ENCODE results near the gene PNRC2. TPM values are rescaled to one million over a fixed set of nuclear protein-coding genes. Genes with fewer than 3 reads are reported as not detected.

PNRC2 gene
- total RNA-seq, 1 donor from 2014 or later = 113 TPM

DNA sequence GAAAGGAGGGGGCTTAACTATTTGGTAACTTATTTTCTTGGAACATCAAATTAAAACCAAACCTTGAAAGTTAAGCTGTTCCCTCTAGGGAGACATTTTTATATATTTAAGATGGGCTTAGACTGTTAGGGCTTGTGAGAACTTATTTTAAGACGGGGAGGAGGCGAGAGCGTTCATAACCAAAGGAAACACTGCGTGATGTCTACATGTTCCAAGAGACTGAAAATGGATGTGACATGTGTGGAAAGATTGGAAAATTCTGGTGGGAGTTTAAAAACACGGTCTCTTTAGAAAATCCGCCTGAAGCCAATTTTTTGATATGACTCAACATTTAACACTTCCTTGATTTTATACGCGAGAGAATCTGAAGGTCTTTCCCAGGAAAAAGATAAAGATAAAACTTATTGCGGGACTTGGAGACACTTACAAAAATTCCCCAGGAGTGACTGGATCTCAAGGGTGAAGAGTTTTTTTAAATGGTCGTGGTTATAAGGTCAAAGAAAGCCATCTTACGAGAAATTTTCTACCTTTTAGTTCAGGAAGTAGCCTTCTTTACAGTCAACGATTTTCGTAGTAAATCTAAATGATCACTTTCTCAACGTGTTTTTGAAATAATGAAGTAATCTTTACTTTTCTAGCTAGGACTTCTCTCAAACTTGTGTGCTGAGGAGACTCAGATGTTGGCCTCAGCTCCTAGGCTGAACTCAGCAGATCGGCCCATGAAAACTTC lies 828 bp downstream of the PNRC2 start:
- peaks cover 5% of the 10 kb centered on the region for H3K27me3 Mint-ChIP-seq (ENCODE audit: unreplicated experiment)
- H3K4me3 Mint-ChIP-seq (ENCODE audit: unreplicated experiment) = peak overlapping the region; percentile 99
- peaks cover 49% of the 10 kb centered on the region for H3K4me1 Mint-ChIP-seq (ENCODE audit: unreplicated experiment)
- no peak for DNase-seq (ENCODE audit: low spot score)
- H3K27ac Mint-ChIP-seq (ENCODE audit: unreplicated experiment) = peak overlapping the region; percentile 100
- no peaks in the 10 kb centered on the region for H3K9me3 Mint-ChIP-seq (ENCODE audit: unreplicated experiment)
- peaks cover 8% of the 10 kb centered on the region for H3K36me3 Mint-ChIP-seq (ENCODE audit: low read depth, unreplicated experiment)
- TF ChIP-seq, protein P1, sequence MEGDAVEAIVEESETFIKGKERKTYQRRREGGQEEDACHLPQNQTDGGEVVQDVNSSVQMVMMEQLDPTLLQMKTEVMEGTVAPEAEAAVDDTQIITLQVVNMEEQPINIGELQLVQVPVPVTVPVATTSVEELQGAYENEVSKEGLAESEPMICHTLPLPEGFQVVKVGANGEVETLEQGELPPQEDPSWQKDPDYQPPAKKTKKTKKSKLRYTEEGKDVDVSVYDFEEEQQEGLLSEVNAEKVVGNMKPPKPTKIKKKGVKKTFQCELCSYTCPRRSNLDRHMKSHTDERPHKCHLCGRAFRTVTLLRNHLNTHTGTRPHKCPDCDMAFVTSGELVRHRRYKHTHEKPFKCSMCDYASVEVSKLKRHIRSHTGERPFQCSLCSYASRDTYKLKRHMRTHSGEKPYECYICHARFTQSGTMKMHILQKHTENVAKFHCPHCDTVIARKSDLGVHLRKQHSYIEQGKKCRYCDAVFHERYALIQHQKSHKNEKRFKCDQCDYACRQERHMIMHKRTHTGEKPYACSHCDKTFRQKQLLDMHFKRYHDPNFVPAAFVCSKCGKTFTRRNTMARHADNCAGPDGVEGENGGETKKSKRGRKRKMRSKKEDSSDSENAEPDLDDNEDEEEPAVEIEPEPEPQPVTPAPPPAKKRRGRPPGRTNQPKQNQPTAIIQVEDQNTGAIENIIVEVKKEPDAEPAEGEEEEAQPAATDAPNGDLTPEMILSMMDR (IDR thresholded peaks at IDR 0.05; ENCODE audit: unreplicated experiment) = no peak

DNA sequence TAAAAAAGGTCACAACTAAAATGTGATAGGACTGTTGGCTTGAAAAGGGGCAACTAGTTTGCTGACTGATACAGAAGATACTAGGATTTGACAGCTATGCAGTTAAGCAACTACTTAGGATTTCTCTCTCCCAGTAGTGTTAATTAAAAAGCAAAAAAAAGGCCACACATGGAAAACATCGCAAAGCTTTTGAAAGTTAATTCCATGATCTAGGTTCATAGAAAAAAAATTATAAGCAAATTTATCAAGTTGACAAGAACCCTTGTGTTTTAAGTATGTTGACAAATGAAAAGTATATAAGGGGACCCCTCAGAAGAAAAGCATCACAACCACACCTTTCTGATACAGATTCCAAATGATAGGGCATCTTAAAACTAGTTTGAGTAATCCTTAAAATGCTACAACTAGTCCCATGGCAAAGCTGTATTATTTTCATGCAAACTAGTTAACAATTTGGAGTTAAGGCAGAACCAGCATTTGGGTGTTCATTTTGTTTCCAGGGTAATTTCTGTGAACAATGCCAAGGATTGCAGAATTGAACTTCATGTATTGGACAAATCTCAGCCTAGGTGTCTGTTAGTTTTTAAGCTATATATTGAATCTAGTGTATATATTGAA lies 4.1 kb downstream of the PNRC2 start:
- peaks cover 11% of the 10 kb centered on the region for H3K36me3 Mint-ChIP-seq (ENCODE audit: low read depth, unreplicated experiment)
- no peaks in the 10 kb centered on the region for H3K9me3 Mint-ChIP-seq (ENCODE audit: unreplicated experiment)
- peaks cover 35% of the 10 kb centered on the region for H3K4me1 Mint-ChIP-seq (ENCODE audit: unreplicated experiment)
- H3K27me3 Mint-ChIP-seq (ENCODE audit: unreplicated experiment) = peaks cover 2% of the 10 kb centered on the region
- TF ChIP-seq, protein P1 (IDR thresholded peaks at IDR 0.05; ENCODE audit: unreplicated experiment) = no peak
- DNase-seq (ENCODE audit: low spot score) = no peak
- H3K4me3 Mint-ChIP-seq (ENCODE audit: unreplicated experiment) = no peak overlapping the region
- peak overlapping the region; percentile 89 for H3K27ac Mint-ChIP-seq (ENCODE audit: unreplicated experiment)

DNA sequence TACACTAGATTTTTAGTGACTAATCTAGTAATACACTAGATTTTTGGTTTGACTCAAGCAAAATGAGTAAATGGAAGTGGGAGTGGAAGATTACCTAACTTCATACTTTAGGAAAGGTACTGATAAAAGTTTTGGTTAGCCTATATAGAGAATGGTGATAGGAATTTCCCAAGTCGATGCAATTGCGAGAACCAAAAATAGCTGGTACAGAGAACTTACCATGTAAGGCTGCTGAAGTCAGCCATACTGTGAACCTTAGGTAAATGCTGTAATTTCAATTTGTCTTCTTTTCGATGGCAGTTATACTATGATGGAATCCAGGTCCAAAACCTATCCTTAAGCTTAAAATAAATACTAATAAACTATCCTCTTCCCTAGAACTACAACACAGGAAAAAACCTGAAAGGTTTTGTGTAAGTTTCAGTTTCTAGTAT lies 4.6 kb downstream of the PNRC2 start:
- peaks cover 11% of the 10 kb centered on the region for H3K36me3 Mint-ChIP-seq (ENCODE audit: low read depth, unreplicated experiment)

DNA sequence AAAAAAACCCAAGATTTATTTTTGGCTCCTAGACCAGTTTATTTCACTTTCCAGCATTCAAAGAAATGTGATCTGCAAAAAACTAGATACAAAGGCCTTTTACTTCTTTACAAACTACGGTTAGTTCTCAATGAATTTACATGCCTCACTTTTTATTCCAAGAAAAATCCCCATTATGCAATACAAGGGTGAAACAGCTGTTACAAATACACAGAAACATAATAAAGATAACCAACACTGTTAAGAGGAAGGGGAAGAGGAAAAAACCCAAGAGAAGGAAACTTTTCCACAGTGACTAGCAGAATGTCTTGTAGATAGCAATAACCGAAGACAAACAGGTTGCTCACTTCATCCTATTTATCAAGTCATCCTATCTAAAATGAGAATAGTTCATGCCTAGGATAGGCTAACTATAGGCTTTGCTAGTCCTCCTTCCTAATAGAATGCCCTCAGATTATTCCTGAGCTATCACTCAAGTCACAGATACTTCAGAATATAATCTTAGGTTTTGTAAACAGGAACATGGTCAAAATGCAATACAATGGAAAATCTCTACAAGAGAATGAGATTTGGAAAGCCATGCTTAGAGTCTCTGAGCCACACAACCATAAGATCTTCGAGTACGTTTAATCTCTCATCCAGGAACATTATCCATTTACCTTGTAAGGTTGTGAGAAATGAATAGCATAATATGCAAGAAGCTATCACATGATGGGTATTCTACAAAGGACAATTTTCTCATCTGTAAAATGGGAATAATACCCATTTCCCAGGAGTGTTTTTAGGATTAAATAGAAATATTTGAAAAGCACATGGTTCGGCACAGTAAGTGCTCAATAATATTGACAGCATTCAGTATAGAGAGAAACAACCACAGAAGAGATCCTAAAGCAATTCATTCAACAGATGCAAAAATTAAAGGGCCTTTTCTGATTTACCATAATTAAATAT lies 5.4 kb downstream of the PNRC2 start:
- H3K4me3 Mint-ChIP-seq (ENCODE audit: unreplicated experiment) = peak overlapping the region; percentile 28
- H3K27ac Mint-ChIP-seq (ENCODE audit: unreplicated experiment) = peak overlapping the region; percentile 89
- H3K36me3 Mint-ChIP-seq (ENCODE audit: low read depth, unreplicated experiment) = peaks cover 11% of the 10 kb centered on the region

More for the DNA sequence above, 4.6 kb downstream of the PNRC2 start:
- no peak for DNase-seq (ENCODE audit: low spot score)
- TF ChIP-seq, protein P1 (IDR thresholded peaks at IDR 0.05; ENCODE audit: unreplicated experiment) = no peak
- H3K27me3 Mint-ChIP-seq (ENCODE audit: unreplicated experiment) = peaks cover 2% of the 10 kb centered on the region
- peak overlapping the region; percentile 89 for H3K27ac Mint-ChIP-seq (ENCODE audit: unreplicated experiment)
- H3K9me3 Mint-ChIP-seq (ENCODE audit: unreplicated experiment) = no peaks in the 10 kb centered on the region
- H3K4me3 Mint-ChIP-seq (ENCODE audit: unreplicated experiment) = no peak overlapping the region
- peaks cover 35% of the 10 kb centered on the region for H3K4me1 Mint-ChIP-seq (ENCODE audit: unreplicated experiment)

More for the DNA sequence above, 5.4 kb downstream of the PNRC2 start:
- H3K27me3 Mint-ChIP-seq (ENCODE audit: unreplicated experiment) = peaks cover 1% of the 10 kb centered on the region
- no peaks in the 10 kb centered on the region for H3K9me3 Mint-ChIP-seq (ENCODE audit: unreplicated experiment)
- peaks cover 32% of the 10 kb centered on the region for H3K4me1 Mint-ChIP-seq (ENCODE audit: unreplicated experiment)
- TF ChIP-seq, protein P1 (IDR thresholded peaks at IDR 0.05; ENCODE audit: unreplicated experiment) = no peak
- no peak for DNase-seq (ENCODE audit: low spot score)

Data from endothelial cell (in vitro differentiated cells).